Measurements from ENCODE around the gene PKP2.

The PKP2 gene

DNA sequence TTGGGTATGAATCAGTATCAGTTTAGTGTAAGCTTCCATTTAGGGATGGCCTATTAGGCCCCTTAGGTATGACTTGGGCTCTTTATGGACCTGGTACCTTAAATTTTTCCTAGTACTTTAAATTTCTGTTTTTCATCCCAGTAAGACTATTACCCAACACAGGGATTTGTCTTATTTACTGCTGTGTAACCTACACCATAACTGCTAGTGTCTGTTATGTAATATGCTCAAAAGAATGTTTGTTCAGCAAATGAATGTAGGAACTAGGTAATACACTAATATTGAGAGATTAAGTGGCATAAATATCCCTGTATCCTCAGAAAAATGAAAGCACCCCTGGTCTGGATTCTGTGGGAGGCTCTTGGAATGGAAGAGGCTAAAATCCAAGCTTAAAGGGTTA is 77.2 kb downstream of the PKP2 start:
- DNase-seq (ENCODE audit: low read depth in 2 of 2, low spot score in 1 of 2): no peak

- no peak for DNase-seq (ENCODE audit: low read depth in 2 of 2, low spot score in 1 of 2)
Observed at GRCh38 chr12:32811686-32812392, 84.7 kb downstream of the PKP2 start.

- no peak for DNase-seq (ENCODE audit: low read depth in 2 of 2, low spot score in 1 of 2)
Observed at GRCh38 chr12:32809846-32810245, 86.7 kb downstream of the PKP2 start.

DNA sequence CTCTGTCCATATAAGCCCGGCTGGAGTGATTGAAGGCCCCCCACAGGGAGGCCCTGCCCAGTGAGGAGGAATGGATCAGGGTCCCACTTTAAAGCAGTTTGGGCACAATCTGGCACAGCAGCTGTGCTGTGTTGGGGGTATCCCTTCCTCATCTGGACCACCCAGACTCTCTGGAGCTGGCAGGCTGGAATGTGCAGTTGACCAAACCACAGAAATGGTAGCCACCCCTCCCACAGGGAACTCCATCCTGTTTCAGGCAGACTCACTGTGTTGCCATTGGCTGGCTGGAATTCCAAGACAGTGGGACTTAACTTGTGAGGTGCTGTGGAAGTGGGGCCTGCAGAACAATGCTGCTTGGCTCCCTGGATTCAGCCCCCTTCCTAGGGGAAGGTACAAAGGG is 87.4 kb downstream of the PKP2 start:
- DNase-seq (ENCODE audit: low read depth in 2 of 2, low spot score in 1 of 2): no peak

DNA sequence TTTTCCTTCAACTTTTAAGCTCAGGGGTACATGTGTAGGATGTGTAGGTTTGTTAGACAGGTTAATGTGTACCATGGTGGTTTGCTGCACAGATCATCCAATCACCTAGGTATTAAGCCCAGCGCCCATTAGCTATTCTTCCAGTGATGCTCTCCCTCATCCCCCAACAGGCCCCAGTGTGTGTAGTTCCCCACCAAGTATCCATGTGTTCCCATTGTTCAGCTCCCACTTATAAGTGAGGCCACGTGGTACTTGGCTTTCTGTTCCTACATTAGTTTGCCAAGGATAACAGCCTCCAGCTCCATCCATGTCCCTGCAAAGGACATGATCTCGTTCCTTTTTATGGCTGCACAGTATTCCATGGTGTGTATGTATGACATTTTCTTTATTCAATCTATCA is 92.3 kb downstream of the PKP2 start:
- DNase-seq (ENCODE audit: low read depth in 2 of 2, low spot score in 1 of 2): no peak

DNA sequence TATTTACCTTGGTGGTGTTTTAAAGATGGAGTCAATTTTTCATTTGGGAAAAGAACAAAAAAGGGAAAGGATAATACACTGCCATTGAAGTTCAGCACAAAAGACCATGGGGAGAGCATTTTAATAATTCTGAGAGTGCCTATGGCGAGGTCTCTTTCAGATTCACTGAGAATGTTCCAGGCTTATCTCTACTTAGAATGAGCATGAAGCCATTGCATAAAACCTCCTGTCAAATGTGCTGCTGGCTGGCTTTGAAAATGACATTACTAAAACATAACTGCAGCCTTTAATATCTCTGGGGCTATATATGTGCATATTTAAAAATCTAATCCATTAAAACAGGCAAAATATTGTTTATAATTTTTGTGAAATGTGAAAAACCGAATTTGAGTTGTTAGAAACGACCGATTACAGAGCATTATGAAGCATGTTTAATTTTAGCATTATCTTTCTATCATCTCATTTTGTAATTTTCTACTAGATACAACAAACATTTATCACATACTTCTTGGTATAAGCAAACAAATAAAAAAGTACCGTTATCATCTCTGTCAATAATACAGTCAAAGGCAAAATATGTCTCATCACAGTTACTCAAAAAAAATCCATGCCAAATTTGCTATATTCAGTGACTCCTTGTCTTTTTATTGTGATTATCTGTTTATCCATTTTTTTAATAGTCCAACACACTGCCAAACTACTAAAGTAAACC is 95.2 kb downstream of the PKP2 start:
- DNase-seq (ENCODE audit: low read depth in 2 of 2, low spot score in 1 of 2): no peak

- no peak for DNase-seq (ENCODE audit: low read depth in 2 of 2, low spot score in 1 of 2)
Observed at GRCh38 chr12:32794281-32794680, 102.3 kb downstream of the PKP2 start.

DNA sequence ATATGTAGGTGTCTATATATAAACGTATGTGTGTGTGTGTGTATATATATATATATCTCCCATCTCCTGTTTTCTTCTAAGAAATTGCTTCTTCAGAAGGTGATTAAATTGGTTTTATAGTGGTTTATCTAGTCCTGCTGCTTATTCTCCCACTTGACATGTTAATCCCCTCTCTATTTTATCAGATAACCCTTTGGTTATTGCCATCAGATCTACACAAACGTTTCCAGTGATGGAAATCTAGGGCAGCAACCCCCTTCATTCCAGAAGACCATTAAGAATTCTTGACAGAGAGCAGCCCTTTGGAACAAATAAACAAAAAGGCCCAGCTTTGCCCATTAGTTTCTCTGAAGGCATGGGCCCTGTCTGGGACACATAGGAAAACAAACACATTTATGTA is 106.7 kb downstream of the PKP2 start:
- no peak for DNase-seq (ENCODE audit: low read depth in 2 of 2, low spot score in 1 of 2)

GRCh38 chr12:32789446-32789845 is 107.1 kb downstream of the PKP2 start:
- DNase-seq (ENCODE audit: low read depth in 2 of 2, low spot score in 1 of 2): no peak

DNA sequence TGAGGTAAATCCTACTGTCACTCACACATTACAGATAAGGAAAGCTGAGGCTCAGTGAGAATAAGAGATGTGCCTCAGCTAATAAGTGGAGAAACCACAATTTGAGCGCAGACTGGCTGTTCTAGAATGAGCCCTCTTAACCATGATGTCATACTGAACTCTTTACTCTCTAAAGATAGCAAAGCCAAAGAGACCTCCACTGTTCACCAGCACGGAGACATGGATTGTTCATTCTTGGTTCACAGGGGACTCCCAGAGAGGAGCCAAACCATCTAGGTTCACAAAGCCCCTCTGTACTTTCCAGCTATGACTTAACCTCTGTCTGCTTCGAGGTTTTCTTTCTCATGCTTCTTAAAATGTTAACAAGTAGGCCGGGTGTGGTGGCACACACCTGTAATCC is 108.2 kb downstream of the PKP2 start:
- DNase-seq (ENCODE audit: low read depth in 2 of 2, low spot score in 1 of 2): no peak

DNA sequence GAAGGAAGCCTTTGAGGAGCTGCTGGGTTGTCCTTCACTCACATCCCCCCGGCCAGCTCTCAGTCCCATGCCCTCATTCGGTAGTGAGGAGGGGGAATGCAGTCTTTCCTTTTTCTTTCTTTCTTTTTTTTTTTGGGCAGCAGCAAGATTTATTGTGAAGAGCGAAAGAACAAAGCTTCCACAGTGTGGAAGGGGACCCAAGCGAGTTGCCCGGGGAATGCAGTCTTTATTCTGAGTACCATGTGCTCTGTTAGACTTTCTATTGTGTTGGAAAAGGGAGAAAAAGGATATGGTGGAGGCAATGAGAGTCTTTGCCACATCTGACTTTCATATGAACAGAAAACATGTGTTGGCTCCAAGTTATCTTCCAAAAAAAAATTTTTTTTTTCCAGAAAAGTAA is 111.0 kb downstream of the PKP2 start:
- DNase-seq (ENCODE audit: low read depth in 2 of 2, low spot score in 1 of 2): no peak

DNA sequence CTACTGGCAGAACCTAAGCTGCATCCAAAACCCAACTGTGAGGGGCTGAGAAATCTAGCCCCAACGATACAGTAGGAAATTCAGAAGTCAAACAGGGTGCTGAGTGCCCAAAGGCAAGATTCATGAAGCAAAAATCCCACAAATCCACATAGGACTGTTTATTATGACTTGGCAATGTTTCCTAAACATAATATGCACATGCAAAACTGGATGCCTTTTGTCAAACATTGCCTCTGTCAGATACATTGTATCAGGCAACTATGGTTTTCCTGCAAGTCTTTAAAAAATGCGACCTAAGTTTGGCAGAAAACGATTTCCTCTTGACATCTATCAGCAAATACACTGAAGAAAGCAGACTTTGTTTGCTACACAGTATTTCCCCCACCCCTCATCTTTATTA is 113.5 kb downstream of the PKP2 start:
- DNase-seq (ENCODE audit: low read depth in 2 of 2, low spot score in 1 of 2): no peak

DNA sequence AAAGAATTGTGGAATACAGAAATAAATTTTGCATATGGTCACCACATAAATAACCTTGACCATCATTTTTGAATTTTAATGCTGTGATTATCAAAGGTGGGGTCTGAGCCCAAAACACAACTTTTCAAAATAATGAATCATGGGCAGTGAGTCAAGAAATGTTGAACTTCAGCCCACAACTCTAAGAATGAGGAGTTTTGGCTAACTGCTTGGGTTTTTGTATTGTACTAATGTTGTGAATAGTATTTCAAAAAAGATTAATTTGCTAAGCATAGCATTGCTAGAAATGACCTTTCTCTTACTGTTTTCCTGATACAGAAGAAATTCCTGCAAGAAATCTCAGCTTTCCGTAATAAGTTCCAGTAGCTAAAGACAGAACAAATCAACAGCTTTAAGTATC is 116.5 kb downstream of the PKP2 start:
- no peak for DNase-seq (ENCODE audit: low read depth in 2 of 2, low spot score in 1 of 2)

DNA sequence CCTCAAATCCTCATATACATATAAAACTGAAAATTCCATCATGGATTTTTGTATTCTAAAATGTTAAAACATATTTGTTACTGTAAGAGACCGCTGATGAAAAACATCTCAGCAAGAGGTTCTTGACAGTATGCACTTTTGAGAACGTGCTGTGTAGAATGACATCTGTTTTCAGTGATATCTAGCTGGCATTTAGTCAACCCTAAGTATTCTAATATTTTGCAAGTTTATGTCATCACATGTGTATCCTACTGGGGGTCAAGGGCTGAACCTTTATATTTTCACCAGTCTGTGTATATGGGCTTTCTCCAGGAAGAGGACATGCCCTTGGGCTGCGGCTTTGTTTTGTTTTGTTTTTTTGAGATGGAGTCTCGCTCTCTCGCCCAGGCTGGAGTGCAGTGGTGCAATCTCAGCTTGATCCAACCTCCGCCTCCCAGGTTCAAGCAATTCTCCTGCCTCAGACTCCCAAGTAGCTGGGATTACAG is 118.8 kb downstream of the PKP2 start:
- DNase-seq (ENCODE audit: low read depth in 2 of 2, low spot score in 1 of 2): no peak

DNA sequence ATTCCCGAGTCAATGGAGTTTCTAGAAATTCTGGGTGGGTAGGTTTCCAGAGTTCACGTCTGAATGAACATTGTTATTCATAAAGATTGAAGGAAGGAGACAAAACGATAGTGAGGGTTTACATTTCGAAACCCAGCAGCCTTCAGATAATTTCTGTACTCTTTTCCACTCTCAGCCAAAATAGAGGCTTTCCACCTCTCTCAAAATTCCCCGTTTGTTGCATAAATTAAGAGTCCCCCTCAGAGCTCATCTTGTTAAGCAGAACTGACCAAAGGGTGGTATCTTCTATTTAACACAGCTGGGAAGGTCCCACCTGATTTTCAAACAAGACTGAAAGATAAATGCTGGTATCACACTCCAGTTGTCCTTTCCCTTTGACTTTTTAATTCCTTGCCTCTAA is 119.4 kb downstream of the PKP2 start:
- no peak for DNase-seq (ENCODE audit: low read depth in 2 of 2, low spot score in 1 of 2)

DNA sequence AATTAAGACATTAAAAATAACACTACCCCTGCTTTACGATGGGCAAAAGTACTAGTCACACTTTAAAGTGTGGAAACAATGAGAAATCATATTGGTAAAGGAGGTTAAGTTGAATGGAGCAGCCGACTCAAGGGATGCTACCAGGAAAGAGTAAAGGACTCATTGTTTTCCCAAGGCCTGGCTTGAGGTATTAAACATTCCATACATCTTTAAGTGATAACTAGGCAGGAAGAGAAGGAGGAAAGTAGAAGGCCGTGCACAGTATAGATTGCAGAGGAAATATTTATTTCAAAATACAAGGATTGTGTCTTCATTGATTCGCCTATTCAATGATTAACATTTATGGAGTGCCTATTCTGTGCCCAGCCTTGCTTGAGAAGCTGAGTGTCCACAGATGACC is 120.3 kb downstream of the PKP2 start:
- DNase-seq (ENCODE audit: low read depth in 2 of 2, low spot score in 1 of 2): no peak

DNA sequence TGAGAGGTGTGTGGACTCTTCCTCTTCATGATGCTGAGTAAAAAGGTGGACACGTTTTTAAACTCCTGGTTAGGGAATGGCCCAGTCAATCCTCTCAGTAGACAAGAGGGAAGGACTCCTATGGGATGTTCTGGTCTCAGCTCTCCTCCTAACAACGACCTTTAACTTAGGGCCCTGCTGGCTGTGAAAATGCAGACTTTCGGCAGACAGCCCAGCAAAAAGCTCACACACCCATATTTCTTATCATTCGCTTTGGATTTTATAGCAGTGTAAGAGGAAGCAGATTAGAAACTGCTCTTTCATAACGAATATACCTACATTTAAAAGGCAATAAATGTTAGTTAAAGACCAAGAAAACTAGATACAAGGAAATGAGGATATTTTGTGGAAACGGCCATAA is 122.9 kb downstream of the PKP2 start:
- no peak for DNase-seq (ENCODE audit: low read depth in 2 of 2, low spot score in 1 of 2)

GRCh38 chr12:32770141-32770540 is 126.4 kb downstream of the PKP2 start:
- no peak for DNase-seq (ENCODE audit: low read depth in 2 of 2, low spot score in 1 of 2)

DNA sequence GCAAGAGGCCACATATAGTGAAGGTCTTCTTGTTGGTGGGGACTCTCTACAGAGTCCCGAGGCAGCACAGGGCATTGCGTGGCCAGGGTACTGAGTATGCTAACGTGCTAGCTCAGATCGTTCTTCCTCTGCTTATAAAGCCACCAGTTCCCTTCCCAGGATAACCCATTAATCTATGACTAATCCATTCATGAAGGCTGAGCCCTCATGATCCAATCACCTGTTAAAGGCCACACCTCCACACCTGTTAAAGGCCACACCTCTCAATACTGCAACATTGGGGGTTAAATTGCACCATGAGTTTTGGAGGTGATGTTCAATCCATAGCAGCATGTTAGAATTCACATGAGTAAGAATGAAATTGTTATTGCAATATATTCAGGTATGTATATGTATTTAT is 128.1 kb downstream of the PKP2 start:
- no peak for DNase-seq (ENCODE audit: low read depth in 2 of 2, low spot score in 1 of 2)

DNA sequence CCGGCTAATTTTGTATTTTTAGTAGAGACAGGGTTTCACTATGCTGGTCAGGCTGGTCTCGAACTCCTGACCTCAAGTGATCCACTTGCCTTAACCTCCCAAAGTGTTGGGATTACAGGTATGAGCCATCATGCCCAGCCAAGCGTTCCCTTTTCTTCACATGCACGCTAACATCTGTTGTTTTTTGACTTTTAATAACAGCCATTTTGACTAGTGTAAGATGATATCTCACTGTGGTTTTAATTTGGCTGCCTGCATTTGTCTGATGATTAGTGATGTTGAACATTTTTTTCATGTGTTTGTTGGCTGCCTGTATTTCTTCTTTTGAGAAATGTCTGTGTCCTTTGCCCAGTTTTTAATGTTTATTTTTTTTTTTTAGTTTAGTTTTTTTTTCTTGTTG is 130.7 kb downstream of the PKP2 start:
- no peak for DNase-seq (ENCODE audit: low read depth in 2 of 2, low spot score in 1 of 2)

- DNase-seq (ENCODE audit: low read depth in 2 of 2, low spot score in 1 of 2): no peak
Observed at GRCh38 chr12:32761716-32762115, 134.9 kb downstream of the PKP2 start.

DNA sequence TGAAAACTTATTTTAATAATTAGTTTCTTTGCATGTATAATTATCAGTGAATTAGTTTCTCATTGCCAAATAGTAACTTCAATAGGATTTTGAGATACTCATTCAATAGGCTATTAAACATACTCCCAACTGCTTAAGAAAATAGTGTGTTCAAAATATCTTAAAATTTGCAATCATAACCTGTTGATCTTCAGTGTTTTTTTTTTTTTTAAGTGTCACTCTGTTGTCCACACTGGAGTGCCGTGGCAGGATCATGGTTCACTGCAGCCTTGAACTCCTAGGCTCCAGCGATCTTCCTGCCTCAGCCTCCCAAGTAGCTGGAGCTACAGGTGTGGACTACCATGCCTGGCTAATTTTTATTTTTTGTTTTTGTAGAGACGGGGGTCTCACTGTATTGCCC is 139.4 kb downstream of the PKP2 start:
- no peak for DNase-seq (ENCODE audit: low read depth in 2 of 2, low spot score in 1 of 2)

- no peak for DNase-seq (ENCODE audit: low read depth in 2 of 2, low spot score in 1 of 2)
Observed at GRCh38 chr12:32756476-32757066, 140.0 kb downstream of the PKP2 start.

Data from stimulated activated CD8-positive, alpha-beta memory T cell treated with anti-CD3 and anti-CD28 coated beads, Interleukin-4, amount 100 ng/mL, for 1 hour (primary cell).